OCI-LY1 (cell line): Measurements from ENCODE around the gene WDR75.

Experiments
- H2AFZ ChIP-seq: fragments of 200-600 bp; sonication (generic), shearing (Covaris generic); 2 replicates; pipeline ENCODE4 v1.6.0; 2014; ENCODE audit warnings: antibody characterized with exemption, mild to moderate bottlenecking, low read length
- H3F3A ChIP-seq: fragments of 200-600 bp; sonication (generic), shearing (Covaris generic); 2 replicates; pipeline ENCODE4 v1.6.0; 2014; ENCODE audit warnings: mild to moderate bottlenecking, antibody characterized with exemption, low read length, moderate library complexity; ENCODE audit not compliant: insufficient read depth
- H3K27ac ChIP-seq: fragments of 200-600 bp; sonication (generic); 2 replicates; pipeline ENCODE4 v1.5.1; 2014; ENCODE audit warnings: low read length, mixed run types, mild to moderate bottlenecking, low read depth; ENCODE audit not compliant: poor library complexity, severe bottlenecking
- H3K27me3 ChIP-seq: fragments of 200-600 bp; sonication (generic); 2 replicates; pipeline ENCODE4 v1.6.0; 2014; ENCODE audit warnings: antibody characterized with exemption, mild to moderate bottlenecking, low read length, moderate library complexity; ENCODE audit not compliant: insufficient read depth
- H3K36me3 ChIP-seq: fragments of 200-600 bp; sonication (generic); 2 replicates; pipeline ENCODE4 v1.6.1; 2014; ENCODE audit warnings: mild to moderate bottlenecking, antibody characterized with exemption, low read length, moderate library complexity, mixed read lengths; ENCODE audit not compliant: insufficient read depth
- H3K4me1 ChIP-seq: fragments of 200-600 bp; sonication (generic); 2 replicates; pipeline ENCODE4 v1.5.1; 2014; ENCODE audit warnings: mild to moderate bottlenecking, low read length, moderate library complexity; ENCODE audit not compliant: insufficient read depth, severe bottlenecking
- H3K4me2 ChIP-seq: fragments of 200-600 bp; sonication (generic), shearing (Covaris generic); 2 replicates; pipeline ENCODE4 v1.6.1; 2014; ENCODE audit warnings: low read length
- H3K4me3 ChIP-seq: fragments of 200-600 bp; sonication (generic); 2 replicates; pipeline ENCODE4 v1.5.1; 2014; ENCODE audit warnings: low read length, low read depth, mild to moderate bottlenecking, mixed read lengths; ENCODE audit not compliant: poor library complexity, severe bottlenecking
- H3K79me2 ChIP-seq: fragments of 200-600 bp; shearing (Covaris generic); 2 replicates; pipeline ENCODE4 v1.6.1; 2016; ENCODE audit warnings: mixed run types, low read length, mixed read lengths; ENCODE audit not compliant: insufficient read depth
- H3K9ac ChIP-seq: fragments of 200-600 bp; sonication (generic), shearing (Covaris generic); 2 replicates; pipeline ENCODE4 v1.6.1; 2014; ENCODE audit warnings: mild to moderate bottlenecking, low read length, mixed read lengths
- H3K9me2 ChIP-seq: fragments of 200-600 bp; sonication (generic), shearing (Covaris generic); 2 replicates; pipeline ENCODE4 v1.6.1; 2014; ENCODE audit warnings: low read depth, mild to moderate bottlenecking, low read length, mixed read lengths
- H3K9me3 ChIP-seq: fragments of 200-600 bp; shearing (Covaris generic); 2 replicates; pipeline ENCODE4 v1.6.1; 2014; ENCODE audit warnings: low read length, mixed read lengths
- H4K20me1 ChIP-seq: fragments of 200-600 bp; sonication (generic), shearing (Covaris generic); 2 replicates; pipeline ENCODE4 v1.6.0; 2016; ENCODE audit warnings: mild to moderate bottlenecking, low read length; ENCODE audit not compliant: insufficient read depth
- EZH2 ChIP-seq: fragments of 200-600 bp; sonication (generic), shearing (Covaris generic); IDR thresholded peaks from 2 replicates; pipeline ENCODE4 v1.8.0; 2017; ENCODE audit warnings: borderline replicate concordance, mixed run types, mild to moderate bottlenecking, antibody characterized with exemption, low read length, moderate library complexity, mixed read lengths
- TF ChIP-seq, protein P1 (sequence below): fragments of 200-600 bp; sonication (generic), shearing (Covaris generic); IDR thresholded peaks from 2 replicates; pipeline ENCODE4 v1.5.1; 2017; ENCODE audit warnings: mild to moderate bottlenecking, antibody characterized with exemption, low read length, moderate library complexity, mixed read lengths

WDR75 gene

DNA sequence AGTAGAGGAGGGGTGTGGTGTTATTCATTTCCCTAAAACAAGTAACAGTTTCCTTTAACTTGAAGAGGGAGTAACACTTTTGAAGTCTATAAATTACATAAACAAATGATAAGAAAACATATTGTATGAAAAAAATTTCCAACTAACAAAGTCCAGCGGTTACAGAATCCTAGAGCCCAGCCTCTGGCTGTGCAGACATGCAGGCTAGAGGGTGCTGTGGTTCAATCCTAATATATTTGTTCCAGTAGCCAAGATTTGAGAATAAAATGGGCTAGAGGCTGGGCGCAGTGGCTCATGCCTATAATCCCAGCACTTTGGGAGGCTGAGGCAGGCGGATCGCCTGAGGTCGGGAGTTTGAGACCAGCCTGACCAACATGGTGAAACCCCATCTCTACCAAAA lies 56.9 kb downstream of the WDR75 start:
- Histone ChIP-seq H3K36me3 (no peaks in the 10 kb centered on the region), H3K27ac (no peak overlapping the region), H4K20me1 (no peaks in the 10 kb centered on the region), H3K9me3 (no peaks in the 10 kb centered on the region), H2AFZ (no peak overlapping the region), H3K9ac (no peak overlapping the region), H3K4me2 (no peak overlapping the region), H3F3A (no peaks in the 10 kb centered on the region), H3K9me2 (no peaks in the 10 kb centered on the region), H3K4me1 (no peaks in the 10 kb centered on the region), H3K79me2 (no peaks in the 10 kb centered on the region), H3K4me3 (no peak overlapping the region), H3K27me3 (no peaks in the 10 kb centered on the region; the same call in 1 of the 2 replicates)
- TF ChIP-seq, protein P1, sequence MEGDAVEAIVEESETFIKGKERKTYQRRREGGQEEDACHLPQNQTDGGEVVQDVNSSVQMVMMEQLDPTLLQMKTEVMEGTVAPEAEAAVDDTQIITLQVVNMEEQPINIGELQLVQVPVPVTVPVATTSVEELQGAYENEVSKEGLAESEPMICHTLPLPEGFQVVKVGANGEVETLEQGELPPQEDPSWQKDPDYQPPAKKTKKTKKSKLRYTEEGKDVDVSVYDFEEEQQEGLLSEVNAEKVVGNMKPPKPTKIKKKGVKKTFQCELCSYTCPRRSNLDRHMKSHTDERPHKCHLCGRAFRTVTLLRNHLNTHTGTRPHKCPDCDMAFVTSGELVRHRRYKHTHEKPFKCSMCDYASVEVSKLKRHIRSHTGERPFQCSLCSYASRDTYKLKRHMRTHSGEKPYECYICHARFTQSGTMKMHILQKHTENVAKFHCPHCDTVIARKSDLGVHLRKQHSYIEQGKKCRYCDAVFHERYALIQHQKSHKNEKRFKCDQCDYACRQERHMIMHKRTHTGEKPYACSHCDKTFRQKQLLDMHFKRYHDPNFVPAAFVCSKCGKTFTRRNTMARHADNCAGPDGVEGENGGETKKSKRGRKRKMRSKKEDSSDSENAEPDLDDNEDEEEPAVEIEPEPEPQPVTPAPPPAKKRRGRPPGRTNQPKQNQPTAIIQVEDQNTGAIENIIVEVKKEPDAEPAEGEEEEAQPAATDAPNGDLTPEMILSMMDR, result no peak
- TF ChIP-seq EZH2, result no peak

DNA sequence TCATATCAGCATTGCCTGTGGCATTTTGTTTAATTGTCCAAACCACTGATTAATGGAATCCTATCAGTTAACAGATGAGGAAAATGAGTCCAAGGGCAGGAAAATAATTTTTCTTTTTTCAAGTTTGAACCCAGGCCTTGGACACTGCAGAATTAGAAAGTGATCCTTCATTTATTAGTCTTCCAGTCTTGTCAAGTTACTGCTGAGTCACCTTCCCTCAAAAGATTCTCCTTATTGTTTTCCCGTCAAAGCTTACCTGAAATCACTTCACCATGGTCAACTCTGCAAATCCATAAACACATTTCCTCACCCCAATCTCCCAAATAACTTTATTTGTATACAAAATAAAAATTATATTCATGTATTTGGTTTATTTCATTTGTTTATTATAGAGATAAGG lies 57.9 kb downstream of the WDR75 start:
- no peak overlapping the region for H3K4me2 ChIP-seq
- H3K4me1 ChIP-seq, result no peaks in the 10 kb centered on the region
- H3K9me3 ChIP-seq, result no peaks in the 10 kb centered on the region
- no peaks in the 10 kb centered on the region for H3K36me3 ChIP-seq
- no peak overlapping the region for H3K9ac ChIP-seq
- H3K27me3 ChIP-seq, result no peaks in the 10 kb centered on the region; the same call in 1 of the 2 replicates
- H3K9me2 ChIP-seq, result no peaks in the 10 kb centered on the region
- no peaks in the 10 kb centered on the region for H3K79me2 ChIP-seq
- TF ChIP-seq EZH2, result no peak
- TF ChIP-seq, protein P1, result no peak
- no peak overlapping the region for H3K4me3 ChIP-seq
- H3F3A ChIP-seq, result no peaks in the 10 kb centered on the region
- H2AFZ ChIP-seq, result no peak overlapping the region
- no peak overlapping the region for H3K27ac ChIP-seq
- H4K20me1 ChIP-seq, result no peaks in the 10 kb centered on the region

DNA sequence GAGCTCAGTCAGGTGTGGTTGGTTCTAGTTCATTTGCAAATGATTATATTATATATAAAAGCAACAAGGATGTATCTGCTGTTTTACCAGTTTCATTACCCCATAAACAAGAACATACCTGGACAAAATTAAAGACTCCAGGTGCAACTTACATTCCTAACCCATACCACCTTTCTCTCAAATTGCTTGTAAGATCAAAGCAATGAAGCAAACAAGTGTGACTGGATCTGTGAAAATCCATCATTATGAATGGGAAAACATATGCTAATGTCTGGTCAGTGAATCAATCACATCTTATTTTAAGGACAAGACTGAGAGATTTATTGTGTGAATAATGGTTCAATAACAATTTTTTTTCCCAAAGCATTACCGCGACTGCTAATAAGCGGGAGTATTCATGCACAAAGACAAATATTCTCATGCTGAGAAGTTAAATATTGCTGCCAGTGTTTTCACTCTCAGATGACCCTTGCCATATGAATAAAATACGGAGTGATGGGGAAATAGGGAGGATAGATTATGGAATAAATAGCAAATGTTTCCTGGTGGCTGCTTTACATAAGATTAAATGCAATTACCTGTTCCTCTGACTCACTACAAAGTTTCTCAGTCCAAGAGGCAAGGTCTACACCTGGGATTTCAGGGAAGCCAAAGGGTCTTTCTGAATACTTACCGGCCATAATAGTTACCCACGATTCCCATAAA lies 59.3 kb downstream of the WDR75 start:
- Histone ChIP-seq H3K9me3 (no peaks in the 10 kb centered on the region), H3K4me1 (no peaks in the 10 kb centered on the region), H3K27me3 (no peaks in the 10 kb centered on the region; the same call in 1 of the 2 replicates), H3F3A (no peaks in the 10 kb centered on the region), H3K4me2 (no peak overlapping the region), H3K9me2 (no peaks in the 10 kb centered on the region), H3K36me3 (no peaks in the 10 kb centered on the region), H4K20me1 (no peaks in the 10 kb centered on the region), H3K79me2 (no peaks in the 10 kb centered on the region), H3K9ac (no peak overlapping the region), H2AFZ (no peak overlapping the region), H3K27ac (no peak overlapping the region), H3K4me3 (no peak overlapping the region)
- TF ChIP-seq, protein P1, result no peak
- no peak for TF ChIP-seq EZH2
